ENCODE measurements around the gene ASAH2B. TPM values are rescaled to one million over a fixed set of nuclear protein-coding genes. Genes with fewer than 3 reads are reported as not detected.

ASAH2B gene
- polyA plus RNA-seq, 1 donor (not counting 4 experiments of a cell fraction or from before 2014, with no cell fraction given): 10.3 TPM

GRCh38 chr10:50796693-50797092 is 57.0 kb downstream of the ASAH2B start:
- Histone ChIP-seq H4K20me1 (ENCODE audit: control insufficient read depth, extremely low read depth, insufficient read depth, low read length) (no peaks in the 10 kb centered on the region), H3K79me2 (ENCODE audit: control insufficient read depth, insufficient read depth, low read length) (no peaks in the 10 kb centered on the region), H2AFZ (ENCODE audit: control insufficient read depth, low read length) (no peak overlapping the region), H3K27me3 (ENCODE audit: control insufficient read depth, extremely low read depth, insufficient read depth, low read length) (no peaks in the 10 kb centered on the region), H3K9me3 (ENCODE audit: control insufficient read depth, low read depth, low read length) (no peaks in the 10 kb centered on the region), H3K4me2 (ENCODE audit: control insufficient read depth, extremely low read depth, insufficient read depth, low read depth, low read length) (no peak overlapping the region), H3K4me3 (ENCODE audit: control insufficient read depth in 2 of 3, extremely low read depth in 1 of 3, insufficient read depth in 2 of 3, low read depth in 1 of 3, low read length in 3 of 3) (no peak overlapping the region), H3K27ac (ENCODE audit: control insufficient read depth, insufficient read depth, low read length) (no peak overlapping the region), H3K36me3 (ENCODE audit: control insufficient read depth in 2 of 2, extremely low read depth in 1 of 2, insufficient read depth in 2 of 2, low read length in 2 of 2) (no peaks in the 10 kb centered on the region), H3K9me1 (ENCODE audit: control insufficient read depth, extremely low read depth, insufficient read depth, low read length) (no peaks in the 10 kb centered on the region), H3K9ac (ENCODE audit: control insufficient read depth, extremely low read depth, insufficient read depth, low read length) (no peak overlapping the region), H3K4me1 (ENCODE audit: control insufficient read depth, extremely low read depth, insufficient read depth, low read length) (no peaks in the 10 kb centered on the region)
- DNase-seq (ENCODE audit: low read depth, low spot score) (no peak), FAIRE-seq (no peak)
- dilution Hi-C loops (cut with MboI; ENCODE audit: extremely low pct_ligation_motif_present, low sequenced_read_pairs): no loop called here
- TF ChIP-seq EZH2 (IDR thresholded peaks at IDR 0.05; ENCODE audit: low read length) (no peak), CTCF (optimal IDR thresholded peaks at IDR 0.05 in 1 of 3, IDR thresholded peaks at IDR 0.05 in 1 of 3, conservative IDR thresholded peaks at IDR 0.05 in 1 of 3; ENCODE audit: extremely low read depth in 1 of 3, insufficient read depth in 2 of 3, low read length in 3 of 3) (no peak)

- H2AFZ ChIP-seq (ENCODE audit: control insufficient read depth, low read length): no peak overlapping the region
- H3K27me3 ChIP-seq (ENCODE audit: control insufficient read depth, extremely low read depth, insufficient read depth, low read length): no peaks in the 10 kb centered on the region
- no peaks in the 10 kb centered on the region for H3K36me3 ChIP-seq (ENCODE audit: control insufficient read depth in 2 of 2, extremely low read depth in 1 of 2, insufficient read depth in 2 of 2, low read length in 2 of 2)
- no peak overlapping the region for H3K4me2 ChIP-seq (ENCODE audit: control insufficient read depth, extremely low read depth, insufficient read depth, low read depth, low read length)
- H3K9ac ChIP-seq (ENCODE audit: control insufficient read depth, extremely low read depth, insufficient read depth, low read length): no peak overlapping the region
- no peak for DNase-seq (ENCODE audit: low read depth, low spot score)
- TF ChIP-seq EZH2 (IDR thresholded peaks at IDR 0.05; ENCODE audit: low read length) (no peak), CTCF (optimal IDR thresholded peaks at IDR 0.05 in 1 of 3, IDR thresholded peaks at IDR 0.05 in 1 of 3, conservative IDR thresholded peaks at IDR 0.05 in 1 of 3; ENCODE audit: extremely low read depth in 1 of 3, insufficient read depth in 2 of 3, low read length in 3 of 3) (no peak)
- H4K20me1 ChIP-seq (ENCODE audit: control insufficient read depth, extremely low read depth, insufficient read depth, low read length): no peaks in the 10 kb centered on the region
- FAIRE-seq: no peak
- H3K4me3 ChIP-seq (ENCODE audit: control insufficient read depth in 2 of 3, extremely low read depth in 1 of 3, insufficient read depth in 2 of 3, low read depth in 1 of 3, low read length in 3 of 3): no peak overlapping the region
- no peaks in the 10 kb centered on the region for H3K4me1 ChIP-seq (ENCODE audit: control insufficient read depth, extremely low read depth, insufficient read depth, low read length)
- no peak overlapping the region for H3K27ac ChIP-seq (ENCODE audit: control insufficient read depth, insufficient read depth, low read length)
- no peaks in the 10 kb centered on the region for H3K9me1 ChIP-seq (ENCODE audit: control insufficient read depth, extremely low read depth, insufficient read depth, low read length)
- H3K9me3 ChIP-seq (ENCODE audit: control insufficient read depth, low read depth, low read length): no peaks in the 10 kb centered on the region
- dilution Hi-C loops (cut with MboI; ENCODE audit: extremely low pct_ligation_motif_present, low sequenced_read_pairs): no loop called here
- H3K79me2 ChIP-seq (ENCODE audit: control insufficient read depth, insufficient read depth, low read length): no peaks in the 10 kb centered on the region
Observed at GRCh38 chr10:50798297-50798696, 58.6 kb downstream of the ASAH2B start.

All from keratinocyte (primary cell).